K562 (cell line): ENCODE results near the gene MBOAT7. TPM values are rescaled to one million over a fixed set of nuclear protein-coding genes. Genes with fewer than 3 reads are reported as not detected.
A peak's percentile ranks its signal among the peaks of the same experiment; 100 is the strongest.

Experiments used
- CBFB ChIP-seq: sonication (generic); formaldehyde crosslinking; IDR thresholded peaks from 2 replicates; pipeline ENCODE4 v1.4.0; 2020; ENCODE audit warnings: mild to moderate bottlenecking, missing genetic modification reagents
- CREM ChIP-seq: IDR thresholded peaks from 2 replicates; pipeline ENCODE4 v1.6.1; 2014; ENCODE audit warnings: antibody characterized with exemption, low read depth
- ETS1 ChIP-seq: conservative IDR thresholded peaks from 2 replicates; pipeline ENCODE4 v1.6.1; 2011; ENCODE audit warnings: low read depth, mild to moderate bottlenecking, low read length; ENCODE audit not compliant: control insufficient read depth
- GABPB1 ChIP-seq: sonication (generic); formaldehyde crosslinking; IDR thresholded peaks from 2 replicates; pipeline ENCODE4 v1.8.0; 2022; ENCODE audit warnings: mild to moderate bottlenecking, missing genetic modification reagents
- GTF2A2 ChIP-seq: IDR thresholded peaks from 2 replicates; pipeline ENCODE4 v1.6.1; 2016; ENCODE audit warnings: mild to moderate bottlenecking, missing genetic modification characterization, missing compliant biosample characterization
- IFI16 ChIP-seq: fragments of 250-450 bp; sonication (Bioruptor Pico); IDR thresholded peaks from 2 replicates; pipeline ENCODE4 v2.1.2; 2022; ENCODE audit warnings: mild to moderate bottlenecking, inconsistent platforms
- L3MBTL2 ChIP-seq: fragments of 450-650 bp; IDR thresholded peaks from 2 replicates; pipeline ENCODE4 v1.6.1; 2016; ENCODE audit warnings: mild to moderate bottlenecking, moderate library complexity
- MYBL2 ChIP-seq, 2 experiments: fragments of 450-650 bp in 1 of 2; sonication (generic) in 1 of 2; formaldehyde crosslinking in 1 of 2; IDR thresholded peaks; 2 replicates each; pipeline versions ENCODE4 v1.6.1 to v1.8.1; 2017 to 2022; ENCODE audit warnings: borderline replicate concordance in 1 of 2, inconsistent platforms in 1 of 2, low read depth in 1 of 2, mild to moderate bottlenecking in 1 of 2, missing genetic modification reagents in 1 of 2, moderate library complexity in 1 of 2
- NBN ChIP-seq: fragments of 450-650 bp; IDR thresholded peaks from 2 replicates; pipeline ENCODE4 v1.6.1; 2016; ENCODE audit warnings: low read depth, mild to moderate bottlenecking
- RB1 ChIP-seq: fragments of 450-650 bp; IDR thresholded peaks from 2 replicates; pipeline ENCODE4 v1.6.1; 2017; ENCODE audit warnings: low read depth, mild to moderate bottlenecking
- RFX5 ChIP-seq: IDR thresholded peaks from 2 replicates; pipeline ENCODE4 v1.6.1; 2011; ENCODE audit warnings: low read depth, mild to moderate bottlenecking, improper control_type of control experiment, low read length
- SMC3 ChIP-seq: conservative IDR thresholded peaks from 2 replicates; pipeline ENCODE4 v1.6.1; 2011; ENCODE audit warnings: low read depth, low read length, improper control_type of control experiment; ENCODE audit not compliant: insufficient read depth
- XRCC4 ChIP-seq: IDR thresholded peaks from one replicate; pipeline ENCODE4 v1.6.1; 2011; ENCODE audit not compliant: insufficient read depth, insufficient read length; ENCODE audit errors: extremely low read depth
- ZHX1 ChIP-seq: fragments of 150-350 bp; conservative IDR thresholded peaks from 2 replicates; pipeline ENCODE4 v1.6.1; 2014; ENCODE audit warnings: low read length
- ZNF217 ChIP-seq: sonication (generic); formaldehyde crosslinking; IDR thresholded peaks from 2 replicates; pipeline ENCODE4 v1.8.0; 2022; ENCODE audit warnings: mild to moderate bottlenecking, missing genetic modification reagents
- ZNF232 ChIP-seq: sonication (generic); formaldehyde crosslinking; IDR thresholded peaks from 2 replicates; pipeline ENCODE4 v1.8.0; 2022; ENCODE audit warnings: mild to moderate bottlenecking, missing genetic modification reagents
- ZNF324 ChIP-seq: fragments of 250-450 bp; sonication (Bioruptor Pico); IDR thresholded peaks from 2 replicates; pipeline ENCODE4 v1.4.0; 2020; ENCODE audit warnings: mild to moderate bottlenecking
- ZNF41 ChIP-seq: fragments of 250-450 bp; sonication (Bioruptor Pico); conservative IDR thresholded peaks from 2 replicates; pipeline ENCODE4 v1.4.0; 2020; ENCODE audit warnings: mild to moderate bottlenecking
- ZNF551 ChIP-seq: fragments of 250-450 bp; sonication (Bioruptor Pico); IDR thresholded peaks from 2 replicates; pipeline ENCODE4 v1.5.0; 2021; ENCODE audit warnings: mild to moderate bottlenecking, moderate library complexity
- ZNF780A ChIP-seq: fragments of 250-450 bp; sonication (Bioruptor Pico); IDR thresholded peaks from 2 replicates; pipeline ENCODE4 v1.5.0; 2021; ENCODE audit warnings: mild to moderate bottlenecking
- polyA plus RNA-seq, 8 experiments: library from polyadenylated mRNA; depleted of rRNA in 4 of 8; stranded (reverse) in 5 of 8; unstranded in 3 of 8; fragments of >200 nt; fragmentation: Nextera tagmentation in 2 of 8; fragmentation: Illumina TruSeq in 1 of 8; extraction: Ambion mirVana in 2 of 8; extraction: Trizol in 1 of 8; gene quantifications; 2 replicates each; pipeline versions ENCODE4 v1.2.1 to v1.2.3, GENCODE V29; 2011 to 2014; ENCODE audit warnings: inconsistent platforms in 1 of 8, missing spikeins in 1 of 8
- total RNA-seq, 7 experiments: library from RNA; depleted of rRNA in 6 of 7; stranded (reverse); fragments of >200 nt in 6 of 7; fragmentation: Illumina TruSeq in 2 of 7; extraction: Trizol in 2 of 7; gene quantifications; 2 replicates each; pipeline versions ENCODE4 v1.2.1 to v1.2.3, GENCODE V29; 2011 to 2021; ENCODE audit warnings: low replicate concordance in 1 of 7
- TF ChIP-seq, protein P1 (sequence below): fragments of 450-650 bp; IDR thresholded peaks from 2 replicates; pipeline ENCODE4 v1.6.1; 2017; ENCODE audit warnings: antibody characterized with exemption, mild to moderate bottlenecking

The MBOAT7 gene
- total and polyA plus RNA-seq, 9 of the 15 experiments (the other 6 are each of a cell fraction or from before 2014, with no cell fraction given) = 1.4 to 153 (median 56.1) TPM

DNA sequence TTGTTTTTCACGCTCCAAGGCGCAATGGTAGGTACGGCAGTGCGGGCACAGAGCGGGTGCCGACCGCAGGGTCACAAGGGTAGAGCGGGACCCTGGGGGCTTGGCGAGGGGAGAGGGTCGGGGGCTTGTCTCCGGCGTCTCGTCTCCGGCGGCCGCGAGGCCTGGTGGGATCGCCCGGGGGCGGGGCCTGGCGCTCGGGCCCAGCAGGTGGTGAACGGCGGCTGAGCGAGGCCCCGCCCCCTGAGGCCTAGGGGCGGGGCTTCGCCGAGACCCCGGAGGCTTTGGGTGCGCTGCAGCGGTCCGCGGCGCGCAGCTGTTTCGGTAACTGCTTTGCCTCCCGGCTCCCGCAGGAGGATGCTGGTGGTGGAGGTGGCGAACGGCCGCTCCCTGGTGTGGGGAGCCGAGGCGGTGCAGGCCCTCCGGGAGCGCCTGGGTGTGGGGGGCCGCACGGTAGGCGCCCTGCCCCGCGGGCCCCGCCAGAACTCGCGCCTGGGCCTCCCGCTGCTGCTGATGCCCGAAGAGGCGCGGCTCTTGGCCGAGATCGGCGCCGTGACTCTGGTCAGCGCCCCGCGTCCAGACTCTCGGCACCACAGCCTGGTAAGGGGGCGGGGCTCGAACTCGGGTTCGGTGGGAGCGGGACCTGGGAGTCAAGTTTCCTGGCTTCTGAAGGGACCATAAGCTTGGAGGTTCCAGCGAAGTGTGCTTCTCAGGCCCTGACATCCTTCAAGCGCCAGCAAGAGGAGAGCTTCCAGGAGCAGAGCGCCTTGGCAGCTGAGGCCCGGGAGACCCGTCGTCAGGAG, 1.8 kb upstream of the MBOAT7 start, which contains the start of gene TSEN34 (continued):
- TF ChIP-seq L3MBTL2 (peak; percentile 60), ZHX1 (no peak), RFX5 (no peak), SMC3 (no peak), ZNF232 (CRISPR knock-in tag) (no peak), MYBL2 (IDR thresholded peaks at IDR 0.05; ENCODE audit: low read depth) (no peak), MYBL2 (CRISPR knock-in tag; IDR thresholded peaks at IDR 0.05; ENCODE audit: borderline replicate concordance) (no peak), CREM (no peak), ZNF780A (CRISPR knock-in tag) (no peak), RB1 (peak; percentile 67), IFI16 (no peak), CBFB (peak; percentile 71; the same call in 1 of the 2 replicates), NBN (no peak), GABPB1 (no peak), XRCC4 (no peak), ZNF41 (no peak), ETS1 (peak; percentile 48; the same call in 1 of the 2 replicates), ZNF551 (CRISPR knock-in tag) (no peak), ZNF217 (CRISPR knock-in tag) (no peak), ZNF324 (CRISPR knock-in tag) (no peak), GTF2A2 (tag) (no peak)
- TF ChIP-seq, protein P1, sequence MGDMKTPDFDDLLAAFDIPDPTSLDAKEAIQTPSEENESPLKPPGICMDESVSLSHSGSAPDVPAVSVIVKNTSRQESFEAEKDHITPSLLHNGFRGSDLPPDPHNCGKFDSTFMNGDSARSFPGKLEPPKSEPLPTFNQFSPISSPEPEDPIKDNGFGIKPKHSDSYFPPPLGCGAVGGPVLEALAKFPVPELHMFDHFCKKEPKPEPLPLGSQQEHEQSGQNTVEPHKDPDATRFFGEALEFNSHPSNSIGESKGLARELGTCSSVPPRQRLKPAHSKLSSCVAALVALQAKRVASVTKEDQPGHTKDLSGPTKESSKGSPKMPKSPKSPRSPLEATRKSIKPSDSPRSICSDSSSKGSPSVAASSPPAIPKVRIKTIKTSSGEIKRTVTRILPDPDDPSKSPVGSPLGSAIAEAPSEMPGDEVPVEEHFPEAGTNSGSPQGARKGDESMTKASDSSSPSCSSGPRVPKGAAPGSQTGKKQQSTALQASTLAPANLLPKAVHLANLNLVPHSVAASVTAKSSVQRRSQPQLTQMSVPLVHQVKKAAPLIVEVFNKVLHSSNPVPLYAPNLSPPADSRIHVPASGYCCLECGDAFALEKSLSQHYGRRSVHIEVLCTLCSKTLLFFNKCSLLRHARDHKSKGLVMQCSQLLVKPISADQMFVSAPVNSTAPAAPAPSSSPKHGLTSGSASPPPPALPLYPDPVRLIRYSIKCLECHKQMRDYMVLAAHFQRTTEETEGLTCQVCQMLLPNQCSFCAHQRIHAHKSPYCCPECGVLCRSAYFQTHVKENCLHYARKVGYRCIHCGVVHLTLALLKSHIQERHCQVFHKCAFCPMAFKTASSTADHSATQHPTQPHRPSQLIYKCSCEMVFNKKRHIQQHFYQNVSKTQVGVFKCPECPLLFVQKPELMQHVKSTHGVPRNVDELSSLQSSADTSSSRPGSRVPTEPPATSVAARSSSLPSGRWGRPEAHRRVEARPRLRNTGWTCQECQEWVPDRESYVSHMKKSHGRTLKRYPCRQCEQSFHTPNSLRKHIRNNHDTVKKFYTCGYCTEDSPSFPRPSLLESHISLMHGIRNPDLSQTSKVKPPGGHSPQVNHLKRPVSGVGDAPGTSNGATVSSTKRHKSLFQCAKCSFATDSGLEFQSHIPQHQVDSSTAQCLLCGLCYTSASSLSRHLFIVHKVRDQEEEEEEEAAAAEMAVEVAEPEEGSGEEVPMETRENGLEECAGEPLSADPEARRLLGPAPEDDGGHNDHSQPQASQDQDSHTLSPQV = no peak
